ENCODE measurements around the gene C18orf32.
A peak's percentile ranks its signal among the peaks of the same experiment; 100 is the strongest.
"Not testable (repeated sequence)": the region's sequence is repeated elsewhere in the genome, so short reads cannot be mapped to it uniquely, and the experiment has no call there.

Gene C18orf32

DNA sequence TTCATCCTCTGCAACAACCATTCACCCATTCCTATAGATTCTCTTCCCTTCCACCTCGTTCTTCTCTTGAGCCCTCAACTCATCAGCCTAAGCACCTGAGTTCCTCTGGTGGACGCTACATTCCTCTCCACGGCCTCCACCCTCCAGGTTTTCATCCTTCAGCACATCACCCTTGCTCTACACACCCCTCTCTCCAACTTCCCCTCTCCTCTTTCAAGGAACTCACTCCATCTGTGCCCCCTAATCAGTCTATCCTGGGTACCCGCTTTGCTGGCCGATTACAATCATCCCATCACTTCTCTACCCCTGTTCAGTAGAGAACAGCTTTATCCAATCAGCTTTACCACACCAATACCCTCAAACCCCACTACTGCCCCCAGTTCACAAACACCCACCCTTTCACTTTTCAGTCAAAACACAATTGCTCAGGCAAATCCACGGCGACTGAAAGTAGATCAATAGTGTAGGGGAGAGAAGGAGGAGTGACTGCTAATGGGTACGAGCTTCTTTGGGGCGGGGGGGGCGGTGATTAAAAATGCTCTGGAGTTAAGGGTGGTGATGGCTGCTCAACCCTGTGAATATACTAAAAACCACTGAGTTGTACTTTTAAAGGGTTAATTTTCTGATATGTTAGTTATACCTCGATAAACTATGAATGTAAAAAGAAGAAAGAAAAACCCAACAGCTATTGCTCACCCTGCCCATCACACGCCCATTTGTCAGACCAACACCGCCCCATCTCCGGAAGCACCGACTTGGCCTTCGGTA, 27.4 kb downstream of the C18orf32 start:
- Histone ChIP-seq H3K4me3 (ENCODE audit: low read length) (peak overlapping the region; percentile 73), H3K9ac (ENCODE audit: low read length) (peak overlapping the region; percentile 66), H3K27me3 (ENCODE audit: control insufficient read depth, insufficient read depth, low read length) (no peaks in the 10 kb centered on the region), H3K27ac (ENCODE audit: low read depth, low read length) (peak overlapping the region; percentile 82), H3K36me3 (ENCODE audit: control insufficient read depth, insufficient read depth, low read length) (no peaks in the 10 kb centered on the region), H3K4me1 (ENCODE audit: control insufficient read depth, insufficient read depth, low read length) (peaks cover 5% of the 10 kb centered on the region)

DNA sequence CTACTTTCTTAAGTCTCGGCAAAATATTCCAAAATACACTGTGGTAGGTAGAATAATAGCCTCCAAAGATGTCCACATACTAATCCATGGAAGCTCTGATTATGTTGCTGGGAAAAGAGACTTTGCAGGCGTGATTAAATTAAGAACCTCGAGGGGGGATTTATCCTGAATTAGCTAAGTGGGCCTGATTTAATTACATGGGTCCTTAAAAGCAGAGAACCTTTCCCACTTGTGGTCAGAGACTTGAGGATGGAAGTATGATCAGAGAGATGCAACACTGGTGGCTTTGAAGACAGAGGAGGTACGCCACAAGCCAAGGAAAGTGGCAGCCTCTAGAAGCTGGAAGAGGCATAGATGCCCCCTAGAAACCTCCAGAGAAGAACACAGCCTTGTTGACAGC, 29.4 kb downstream of the C18orf32 start:
- Histone ChIP-seq H3K9ac (ENCODE audit: low read length) (no peak overlapping the region), H3K4me3 (ENCODE audit: low read length) (no peak overlapping the region), H3K27ac (ENCODE audit: low read depth, low read length) (no peak overlapping the region), H3K27me3 (ENCODE audit: control insufficient read depth, insufficient read depth, low read length) (no peaks in the 10 kb centered on the region), H3K4me1 (ENCODE audit: control insufficient read depth, insufficient read depth, low read length) (peaks cover 5% of the 10 kb centered on the region), H3K36me3 (ENCODE audit: control insufficient read depth, insufficient read depth, low read length) (no peaks in the 10 kb centered on the region)

GRCh38 chr18:49456794-49457193, 30.2 kb downstream of the C18orf32 start:
- Histone ChIP-seq H3K36me3 (ENCODE audit: control insufficient read depth, insufficient read depth, low read length) (no peaks in the 10 kb centered on the region), H3K27me3 (ENCODE audit: control insufficient read depth, insufficient read depth, low read length) (no peaks in the 10 kb centered on the region), H3K4me1 (ENCODE audit: control insufficient read depth, insufficient read depth, low read length) (peaks cover 5% of the 10 kb centered on the region), H3K4me3 (ENCODE audit: low read length) (no peak overlapping the region), H3K27ac (ENCODE audit: low read depth, low read length) (no peak overlapping the region), H3K9ac (ENCODE audit: low read length) (no peak overlapping the region)

DNA sequence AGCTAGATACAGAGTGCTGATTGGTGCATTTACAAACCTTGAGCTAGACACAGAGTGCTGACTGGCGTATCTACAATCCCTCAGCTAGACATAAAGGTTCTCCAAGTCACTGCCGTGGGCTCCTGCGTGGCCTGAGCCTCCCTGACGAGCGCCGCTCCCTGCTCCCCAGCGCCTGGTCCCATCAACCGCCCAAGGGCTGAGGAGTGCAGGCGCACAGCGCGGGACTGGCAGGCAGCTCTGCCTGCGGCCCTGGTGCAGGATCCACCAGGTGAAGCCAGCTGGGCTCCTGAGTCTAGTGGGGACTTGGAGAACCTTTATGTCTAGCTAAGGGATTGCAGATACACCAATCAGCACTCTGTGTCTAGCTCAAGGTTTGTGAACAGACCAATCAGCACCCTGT, 34.5 kb downstream of the C18orf32 start:
- not testable (repeated sequence) for H3K27me3 ChIP-seq (ENCODE audit: control insufficient read depth, insufficient read depth, low read length); H3K27ac ChIP-seq (ENCODE audit: low read depth, low read length); H3K9ac ChIP-seq (ENCODE audit: low read length); H3K4me3 ChIP-seq (ENCODE audit: low read length); H3K4me1 ChIP-seq (ENCODE audit: control insufficient read depth, insufficient read depth, low read length); H3K36me3 ChIP-seq (ENCODE audit: control insufficient read depth, insufficient read depth, low read length)

DNA sequence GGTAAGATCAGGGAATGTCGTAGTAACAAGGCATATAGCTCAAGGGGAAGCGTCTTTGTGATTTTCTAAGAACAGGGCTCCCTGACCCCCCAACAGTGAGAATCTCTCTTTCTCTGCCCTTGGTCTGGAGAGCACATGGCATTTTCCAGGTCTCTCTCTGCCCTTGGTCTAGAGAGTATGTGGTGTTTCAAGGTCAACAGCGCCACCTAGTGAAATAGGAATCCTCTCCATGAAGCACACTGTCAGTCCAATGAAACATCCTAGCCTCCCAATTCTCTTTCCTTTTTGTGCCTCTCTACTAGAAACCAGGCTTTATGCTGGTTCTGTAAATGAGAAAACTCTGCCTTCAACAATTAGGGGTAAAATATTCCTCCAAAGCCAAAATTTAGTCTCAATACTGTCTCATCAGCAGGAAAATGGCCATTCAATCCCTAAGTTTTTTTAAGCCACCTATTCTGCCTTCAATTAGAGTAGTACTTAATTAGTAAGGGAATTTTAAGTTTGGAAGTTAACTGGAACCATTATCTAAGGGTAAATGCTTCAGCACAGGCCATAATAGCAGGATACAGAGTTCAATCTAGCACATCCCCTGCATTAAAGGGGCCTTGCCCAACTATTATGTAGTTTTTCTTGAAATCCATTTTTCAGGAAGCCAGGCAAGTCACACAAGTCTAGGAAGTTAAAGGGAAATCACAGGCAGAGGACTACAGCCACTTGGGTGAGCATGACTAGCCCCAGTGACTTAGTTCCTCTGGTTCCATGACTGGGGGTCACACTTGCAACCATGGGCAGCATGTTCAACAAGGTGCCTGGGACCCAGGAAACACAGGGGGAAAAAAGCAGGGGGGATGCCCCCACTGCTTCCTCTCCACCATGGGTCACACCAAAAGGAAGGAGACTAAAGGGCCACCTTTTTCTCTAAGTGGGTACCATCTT, 39.0 kb downstream of the C18orf32 start:
- Histone ChIP-seq H3K4me1 (ENCODE audit: control insufficient read depth, insufficient read depth, low read length) (no peaks in the 10 kb centered on the region), H3K27ac (ENCODE audit: low read depth, low read length) (no peak overlapping the region), H3K27me3 (ENCODE audit: control insufficient read depth, insufficient read depth, low read length) (no peaks in the 10 kb centered on the region), H3K9ac (ENCODE audit: low read length) (no peak overlapping the region), H3K4me3 (ENCODE audit: low read length) (no peak overlapping the region), H3K36me3 (ENCODE audit: control insufficient read depth, insufficient read depth, low read length) (no peaks in the 10 kb centered on the region)

DNA sequence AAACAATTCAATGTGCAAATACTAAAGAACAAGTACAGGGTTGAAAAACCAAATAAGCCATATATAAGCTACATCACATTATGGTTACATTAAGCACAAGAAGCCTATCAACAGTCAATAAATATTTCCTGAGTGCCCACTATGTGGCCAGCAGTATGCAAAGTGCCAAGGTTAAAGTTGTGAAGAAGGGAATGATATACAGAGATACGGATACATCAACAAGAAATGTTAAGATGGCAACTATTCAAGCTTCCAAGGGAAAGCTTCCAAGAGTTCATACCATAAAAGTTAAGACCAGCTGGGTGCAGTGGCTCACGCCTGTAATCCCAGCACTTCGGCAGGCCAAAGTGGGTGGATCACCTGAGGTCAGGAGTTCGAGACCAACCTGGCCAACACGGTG, 40.6 kb downstream of the C18orf32 start:
- no peak overlapping the region for H3K9ac ChIP-seq (ENCODE audit: low read length)
- no peak overlapping the region for H3K27ac ChIP-seq (ENCODE audit: low read depth, low read length)
- no peaks in the 10 kb centered on the region for H3K36me3 ChIP-seq (ENCODE audit: control insufficient read depth, insufficient read depth, low read length)
- H3K27me3 ChIP-seq (ENCODE audit: control insufficient read depth, insufficient read depth, low read length) = no peaks in the 10 kb centered on the region
- no peaks in the 10 kb centered on the region for H3K4me1 ChIP-seq (ENCODE audit: control insufficient read depth, insufficient read depth, low read length)
- no peak overlapping the region for H3K4me3 ChIP-seq (ENCODE audit: low read length)

GRCh38 chr18:49444581-49444980, 42.5 kb downstream of the C18orf32 start:
- no peaks in the 10 kb centered on the region for H3K4me1 ChIP-seq (ENCODE audit: control insufficient read depth, insufficient read depth, low read length)
- no peaks in the 10 kb centered on the region for H3K27me3 ChIP-seq (ENCODE audit: control insufficient read depth, insufficient read depth, low read length)
- no peaks in the 10 kb centered on the region for H3K36me3 ChIP-seq (ENCODE audit: control insufficient read depth, insufficient read depth, low read length)
- no peak overlapping the region for H3K27ac ChIP-seq (ENCODE audit: low read depth, low read length)
- H3K4me3 ChIP-seq (ENCODE audit: low read length) = no peak overlapping the region
- no peak overlapping the region for H3K9ac ChIP-seq (ENCODE audit: low read length)

- Histone ChIP-seq H3K4me3 (ENCODE audit: low read length) (no peak overlapping the region), H3K27me3 (ENCODE audit: control insufficient read depth, insufficient read depth, low read length) (no peaks in the 10 kb centered on the region), H3K9ac (ENCODE audit: low read length) (no peak overlapping the region), H3K4me1 (ENCODE audit: control insufficient read depth, insufficient read depth, low read length) (no peaks in the 10 kb centered on the region), H3K36me3 (ENCODE audit: control insufficient read depth, insufficient read depth, low read length) (no peaks in the 10 kb centered on the region), H3K27ac (ENCODE audit: low read depth, low read length) (no peak overlapping the region)
Observed at GRCh38 chr18:49443837-49444236, 43.2 kb downstream of the C18orf32 start.

GRCh38 chr18:49441338-49441938, 45.6 kb downstream of the C18orf32 start:
- H3K9ac ChIP-seq (ENCODE audit: low read length) = no peak overlapping the region
- no peaks in the 10 kb centered on the region for H3K27me3 ChIP-seq (ENCODE audit: control insufficient read depth, insufficient read depth, low read length)
- no peak overlapping the region for H3K27ac ChIP-seq (ENCODE audit: low read depth, low read length)
- no peaks in the 10 kb centered on the region for H3K36me3 ChIP-seq (ENCODE audit: control insufficient read depth, insufficient read depth, low read length)
- no peaks in the 10 kb centered on the region for H3K4me1 ChIP-seq (ENCODE audit: control insufficient read depth, insufficient read depth, low read length)
- no peak overlapping the region for H3K4me3 ChIP-seq (ENCODE audit: low read length)

GRCh38 chr18:49435170-49435569, 51.9 kb downstream of the C18orf32 start:
- H3K27me3 ChIP-seq (ENCODE audit: control insufficient read depth, insufficient read depth, low read length) = no peaks in the 10 kb centered on the region
- no peak overlapping the region for H3K9ac ChIP-seq (ENCODE audit: low read length)
- no peaks in the 10 kb centered on the region for H3K36me3 ChIP-seq (ENCODE audit: control insufficient read depth, insufficient read depth, low read length)
- H3K4me1 ChIP-seq (ENCODE audit: control insufficient read depth, insufficient read depth, low read length) = no peaks in the 10 kb centered on the region
- H3K27ac ChIP-seq (ENCODE audit: low read depth, low read length) = no peak overlapping the region
- H3K4me3 ChIP-seq (ENCODE audit: low read length) = no peak overlapping the region

GRCh38 chr18:49432602-49433001, 54.4 kb downstream of the C18orf32 start:
- H3K9ac ChIP-seq (ENCODE audit: low read length) = no peak overlapping the region
- H3K27me3 ChIP-seq (ENCODE audit: control insufficient read depth, insufficient read depth, low read length) = no peaks in the 10 kb centered on the region
- H3K4me3 ChIP-seq (ENCODE audit: low read length) = no peak overlapping the region
- no peak overlapping the region for H3K27ac ChIP-seq (ENCODE audit: low read depth, low read length)
- no peaks in the 10 kb centered on the region for H3K4me1 ChIP-seq (ENCODE audit: control insufficient read depth, insufficient read depth, low read length)
- peaks cover 2% of the 10 kb centered on the region for H3K36me3 ChIP-seq (ENCODE audit: control insufficient read depth, insufficient read depth, low read length)

GRCh38 chr18:49431165-49431962, 55.7 kb downstream of the C18orf32 start:
- Histone ChIP-seq H3K27me3 (ENCODE audit: control insufficient read depth, insufficient read depth, low read length) (no peaks in the 10 kb centered on the region), H3K4me1 (ENCODE audit: control insufficient read depth, insufficient read depth, low read length) (no peaks in the 10 kb centered on the region), H3K9ac (ENCODE audit: low read length) (no peak overlapping the region), H3K36me3 (ENCODE audit: control insufficient read depth, insufficient read depth, low read length) (peaks cover 2% of the 10 kb centered on the region), H3K27ac (ENCODE audit: low read depth, low read length) (no peak overlapping the region), H3K4me3 (ENCODE audit: low read length) (no peak overlapping the region)
